IMR-90 (cell line): ENCODE results near the gene IL6ST.

Experiments used
- CTCF ChIP-seq: conservative IDR thresholded peaks from 2 replicates; pipeline ENCODE4 v1.5.1; 2012; ENCODE audit warnings: mild to moderate bottlenecking, low read depth, low read length, improper control_type of control experiment
- POLR2A ChIP-seq: IDR thresholded peaks from 2 replicates; pipeline ENCODE4 v1.6.1; 2012; ENCODE audit warnings: mild to moderate bottlenecking, low read depth, low read length
- USF2 ChIP-seq: fragments of 150-350 bp; IDR thresholded peaks from 2 replicates; pipeline ENCODE4 v1.6.1; 2017; ENCODE audit warnings: mild to moderate bottlenecking, antibody characterized with exemption, low read length, low read depth

DNA sequence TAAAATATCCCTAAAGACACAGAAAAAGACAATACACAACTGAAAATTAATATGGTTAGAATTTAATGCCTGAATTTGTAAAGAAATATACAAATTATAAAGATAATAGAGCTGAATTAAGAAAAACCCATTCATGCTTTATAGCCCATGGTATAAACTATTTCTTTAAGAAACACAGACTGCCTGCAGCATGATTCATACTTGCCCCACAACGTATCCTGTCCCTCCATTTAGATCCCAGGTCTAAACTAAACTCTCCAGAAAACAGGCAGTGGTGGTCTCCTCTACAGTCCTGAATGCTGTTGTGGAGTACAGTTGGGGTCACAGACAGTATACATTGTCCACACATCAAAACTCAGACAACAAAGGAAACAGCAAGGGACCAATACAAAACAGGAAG, 24.8 kb downstream of the IL6ST start:
- no peak for TF ChIP-seq CTCF
- no peak for TF ChIP-seq USF2
- no peak for TF ChIP-seq POLR2A
